Epithelial cell of esophagus (primary cell): ENCODE data around the gene DFFB.
"Not testable (repeated sequence)": the region's sequence is repeated elsewhere in the genome, so short reads cannot be mapped to it uniquely, and the experiment has no call there.

Experiments
- DNase-seq: peaks from one replicate; pipeline ENCODE4 v3.0.0; 2010; ENCODE audit warnings: low read depth
- H3K4me3 ChIP-seq: 2 replicates; pipeline ENCODE4 v1.5.1; 2011; ENCODE audit warnings: mild to moderate bottlenecking, low read length, control low read depth
- TF ChIP-seq, protein P1 (sequence below): IDR thresholded peaks from 2 replicates; pipeline ENCODE4 v1.5.1; 2011; ENCODE audit warnings: low read depth, mild to moderate bottlenecking, low read length, control low read depth, inconsistent platforms; ENCODE audit not compliant: insufficient read depth; ENCODE audit errors: missing control alignments

Gene DFFB, protein sequence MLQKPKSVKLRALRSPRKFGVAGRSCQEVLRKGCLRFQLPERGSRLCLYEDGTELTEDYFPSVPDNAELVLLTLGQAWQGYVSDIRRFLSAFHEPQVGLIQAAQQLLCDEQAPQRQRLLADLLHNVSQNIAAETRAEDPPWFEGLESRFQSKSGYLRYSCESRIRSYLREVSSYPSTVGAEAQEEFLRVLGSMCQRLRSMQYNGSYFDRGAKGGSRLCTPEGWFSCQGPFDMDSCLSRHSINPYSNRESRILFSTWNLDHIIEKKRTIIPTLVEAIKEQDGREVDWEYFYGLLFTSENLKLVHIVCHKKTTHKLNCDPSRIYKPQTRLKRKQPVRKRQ

DNA sequence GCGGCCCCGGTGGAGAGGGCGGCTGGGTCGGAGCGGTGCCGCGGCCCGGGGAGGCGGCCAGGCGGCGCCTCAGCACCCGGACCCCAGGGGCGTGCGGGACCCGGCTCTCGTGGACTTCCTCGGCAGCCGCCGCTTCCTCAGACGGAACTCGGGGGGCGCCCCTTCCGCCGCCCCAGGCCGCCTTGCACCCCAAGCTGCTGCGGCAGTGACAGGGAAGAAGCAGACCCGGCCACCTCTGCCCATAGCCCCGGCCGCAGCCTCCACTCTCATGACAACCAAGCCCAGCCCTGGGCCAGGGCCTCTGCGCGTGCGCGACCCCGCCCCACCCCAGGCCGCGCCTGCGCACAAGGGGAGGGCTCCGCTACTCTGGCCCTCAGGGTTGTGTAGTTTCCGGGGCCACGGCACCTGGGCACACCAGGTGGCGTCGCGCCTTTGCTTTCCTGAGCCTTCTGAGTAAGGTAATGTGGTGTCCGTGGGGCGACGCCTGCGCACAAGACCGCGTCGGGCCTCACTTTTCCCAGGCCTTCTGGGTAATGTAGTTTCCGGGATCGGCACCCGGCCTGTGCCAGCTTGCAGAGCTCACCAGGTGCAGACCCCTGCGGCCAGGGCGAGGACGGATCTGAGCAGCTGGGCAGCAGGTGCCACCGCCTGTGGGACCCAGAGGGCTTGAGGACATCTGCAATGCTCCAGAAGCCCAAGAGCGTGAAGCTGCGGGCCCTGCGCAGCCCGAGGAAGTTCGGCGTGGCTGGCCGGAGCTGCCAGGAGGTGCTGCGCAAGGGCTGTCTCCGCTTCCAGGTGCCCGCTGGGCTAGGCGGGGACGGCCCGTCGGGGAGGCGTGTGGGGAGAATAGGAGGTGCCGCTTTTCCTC, at the start of gene DFFB, which contains the start of gene CEP104:
Gene DFFB, plus strand, starts transcription at position 554 of the 868 bp plus-strand sequence. Its CDS starts 128 bp downstream, at position 682.
Gene CEP104, minus strand, starts transcription at position 289 of the 868 bp plus-strand sequence. CDS start 4,804 bp downstream, outside the sequence.
- H3K4me3 ChIP-seq, result peak within 1 kb of the TSS; percentile 88
- TF ChIP-seq, protein P1, sequence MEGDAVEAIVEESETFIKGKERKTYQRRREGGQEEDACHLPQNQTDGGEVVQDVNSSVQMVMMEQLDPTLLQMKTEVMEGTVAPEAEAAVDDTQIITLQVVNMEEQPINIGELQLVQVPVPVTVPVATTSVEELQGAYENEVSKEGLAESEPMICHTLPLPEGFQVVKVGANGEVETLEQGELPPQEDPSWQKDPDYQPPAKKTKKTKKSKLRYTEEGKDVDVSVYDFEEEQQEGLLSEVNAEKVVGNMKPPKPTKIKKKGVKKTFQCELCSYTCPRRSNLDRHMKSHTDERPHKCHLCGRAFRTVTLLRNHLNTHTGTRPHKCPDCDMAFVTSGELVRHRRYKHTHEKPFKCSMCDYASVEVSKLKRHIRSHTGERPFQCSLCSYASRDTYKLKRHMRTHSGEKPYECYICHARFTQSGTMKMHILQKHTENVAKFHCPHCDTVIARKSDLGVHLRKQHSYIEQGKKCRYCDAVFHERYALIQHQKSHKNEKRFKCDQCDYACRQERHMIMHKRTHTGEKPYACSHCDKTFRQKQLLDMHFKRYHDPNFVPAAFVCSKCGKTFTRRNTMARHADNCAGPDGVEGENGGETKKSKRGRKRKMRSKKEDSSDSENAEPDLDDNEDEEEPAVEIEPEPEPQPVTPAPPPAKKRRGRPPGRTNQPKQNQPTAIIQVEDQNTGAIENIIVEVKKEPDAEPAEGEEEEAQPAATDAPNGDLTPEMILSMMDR, result peak; percentile 42
- peak; percentile 99 for DNase-seq

DNA sequence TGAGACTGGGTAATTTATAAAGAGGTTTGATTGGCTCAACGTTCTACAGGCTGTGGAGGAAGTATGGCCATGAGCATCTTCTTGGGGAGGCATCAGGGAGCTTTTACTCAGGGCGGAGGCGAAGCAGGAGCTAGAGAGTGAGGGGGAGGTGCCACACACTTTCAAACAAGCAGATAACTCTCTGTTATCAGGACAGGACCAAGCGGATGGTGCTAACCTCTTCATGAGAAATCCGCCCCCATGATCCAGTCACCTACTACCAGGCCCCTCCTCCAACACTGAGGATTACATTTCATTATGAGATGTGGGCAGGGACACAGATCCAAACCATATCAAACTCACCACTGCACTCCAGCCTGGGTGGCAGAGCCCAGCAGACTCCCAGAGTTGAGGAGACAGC, 49.5 kb upstream of the DFFB start:
- TF ChIP-seq, protein P1, result no peak
- H3K4me3 ChIP-seq, result no peak overlapping the region
- DNase-seq, result no peak

GRCh38 chr1:3809680-3810079, 47.6 kb upstream of the DFFB start:
- H3K4me3 ChIP-seq, result no peak overlapping the region
- TF ChIP-seq, protein P1, result no peak
- DNase-seq, result peak; percentile 32

- H3K4me3 ChIP-seq, DNase-seq: not testable (repeated sequence)
These were observed 47.0 kb upstream of the DFFB start for GRCh38 chr1:3810149-3810761.

GRCh38 chr1:3811595-3811911, 45.7 kb upstream of the DFFB start:
- H3K4me3 ChIP-seq, result no peak overlapping the region
- TF ChIP-seq, protein P1, result no peak
- no peak for DNase-seq

DNA sequence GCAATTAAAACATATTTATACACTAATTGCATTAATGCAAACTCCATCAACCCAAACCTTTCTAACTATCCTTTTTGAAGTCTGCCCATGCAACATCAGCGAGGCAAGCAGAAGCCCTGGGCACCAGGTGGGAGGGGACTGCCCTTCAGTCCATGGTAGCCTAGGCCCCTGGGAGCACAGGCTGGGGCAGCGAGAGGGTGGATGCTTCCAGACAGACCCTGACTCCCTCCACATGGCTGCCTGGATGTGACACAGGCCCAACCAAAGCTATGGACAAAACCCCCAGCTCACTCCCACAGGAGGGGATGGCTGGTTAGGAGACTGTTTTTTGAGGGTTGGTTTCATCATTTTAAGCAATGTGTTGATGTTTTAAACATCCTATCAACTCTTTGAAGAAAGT, 43.2 kb upstream of the DFFB start:
- TF ChIP-seq, protein P1, result no peak
- DNase-seq, result no peak
- H3K4me3 ChIP-seq, result no peak overlapping the region
